Keratinocyte (primary cell): Measurements from ENCODE around the gene MPP2. TPM values are rescaled to one million over a fixed set of nuclear protein-coding genes. Genes with fewer than 3 reads are reported as not detected.

Experiments
- DNase-seq: peaks from one replicate; pipeline ENCODE4 v3.0.0-alpha.2; 2011; ENCODE audit warnings: low read depth, missing footprints, low spot score
- FAIRE-seq: peaks from 2 replicates; lab custom pipeline; 2011; peaks lifted over from hg19 to GRCh38; lab: Jason Lieb, UNC
- H2AFZ ChIP-seq: 2 replicates; pipeline ENCODE4 v1.6.0; 2012; ENCODE audit warnings: low read length, control low read depth, inconsistent platforms; ENCODE audit not compliant: control insufficient read depth
- H3K27ac ChIP-seq: 2 replicates; pipeline ENCODE4 v1.5.1; 2011; ENCODE audit warnings: low read length; ENCODE audit not compliant: control insufficient read depth, insufficient read depth
- H3K27me3 ChIP-seq: 3 replicates; pipeline ENCODE4 v1.6.0; 2011; ENCODE audit warnings: low read length; ENCODE audit not compliant: control insufficient read depth, insufficient read depth; ENCODE audit errors: extremely low read depth
- H3K36me3 ChIP-seq, 2 experiments: 2 replicates in 1 of 2; 3 replicates in 1 of 2; pipeline ENCODE4 v1.5.1; 2011; ENCODE audit warnings: low read length in 2 of 2, mild to moderate bottlenecking in 1 of 2; ENCODE audit not compliant: control insufficient read depth in 2 of 2, insufficient read depth in 2 of 2; ENCODE audit errors: extremely low read depth in 1 of 2
- H3K4me1 ChIP-seq: 3 replicates; pipeline ENCODE4 v1.5.1; 2011; ENCODE audit warnings: low read length; ENCODE audit not compliant: control insufficient read depth, insufficient read depth; ENCODE audit errors: extremely low read depth
- H3K4me2 ChIP-seq: 3 replicates; pipeline ENCODE4 v1.6.0; 2011; ENCODE audit warnings: low read depth, low read length; ENCODE audit not compliant: control insufficient read depth, insufficient read depth; ENCODE audit errors: extremely low read depth
- H3K4me3 ChIP-seq, 3 experiments: fragments of 200-600 bp in 1 of 3; sonication (generic) in 1 of 3; 2 replicates in 2 of 3; 3 replicates in 1 of 3; pipeline ENCODE4 v1.5.1; 2011 to 2016; ENCODE audit warnings: low read length in 3 of 3, mild to moderate bottlenecking in 3 of 3, control low read depth in 2 of 3, inconsistent platforms in 1 of 3, low read depth in 1 of 3, mixed read lengths in 1 of 3, mixed run types in 1 of 3, moderate library complexity in 1 of 3; ENCODE audit not compliant: control insufficient read depth in 2 of 3, insufficient read depth in 2 of 3; ENCODE audit errors: extremely low read depth in 1 of 3
- H3K79me2 ChIP-seq: 2 replicates; pipeline ENCODE4 v1.6.0; 2012; ENCODE audit warnings: low read length; ENCODE audit not compliant: control insufficient read depth, insufficient read depth
- H3K9ac ChIP-seq: 3 replicates; pipeline ENCODE4 v1.6.0; 2011; ENCODE audit warnings: low read length; ENCODE audit not compliant: control insufficient read depth, insufficient read depth; ENCODE audit errors: extremely low read depth
- H3K9me1 ChIP-seq: 3 replicates; pipeline ENCODE4 v1.6.0; 2011; ENCODE audit warnings: low read length; ENCODE audit not compliant: control insufficient read depth, insufficient read depth; ENCODE audit errors: extremely low read depth
- H3K9me3 ChIP-seq: 2 replicates; pipeline ENCODE4 v1.5.1; 2012; ENCODE audit warnings: low read depth, low read length; ENCODE audit not compliant: control insufficient read depth
- H4K20me1 ChIP-seq: 3 replicates; pipeline ENCODE4 v1.6.0; 2011; ENCODE audit warnings: low read length; ENCODE audit not compliant: control insufficient read depth, insufficient read depth; ENCODE audit errors: extremely low read depth
- EZH2 ChIP-seq: IDR thresholded peaks from one replicate; pipeline ENCODE4 v1.6.1; 2012; ENCODE audit warnings: inconsistent platforms, mild to moderate bottlenecking, low read length, moderate library complexity
- dilution Hi-C: fragments of 300-500 bp; cut with MboI; formaldehyde crosslinking; loops from one replicate; pipeline ENCODE4 v1.7.0; 2020; ENCODE audit warnings: low sequenced_read_pairs; ENCODE audit not compliant: extremely low pct_ligation_motif_present
- polyA plus RNA-seq, 5 experiments: library from polyadenylated mRNA; depleted of rRNA in 3 of 5; stranded (reverse) in 3 of 5; stranded (forward) in 1 of 5; unstranded in 1 of 5; fragments of >200 nt; gene quantifications; 1 replicate in 1 of 5; 2 replicates in 3 of 5; 3 replicates in 1 of 5; pipeline versions ENCODE4 v1.2.1 to v1.2.3, GENCODE V29; 2011 to 2012; ENCODE audit warnings: missing spikeins in 2 of 5, low read depth in 1 of 5, low replicate concordance in 1 of 5
- TF ChIP-seq, protein P1 (sequence below), 3 experiments: IDR thresholded peaks in 1 of 3; conservative IDR thresholded peaks in 1 of 3; optimal IDR thresholded peaks in 1 of 3; 2 replicates in 2 of 3; 3 replicates in 1 of 3; pipeline versions ENCODE3 to v1.5.1; 2011; ENCODE audit warnings: low read length in 3 of 3, mild to moderate bottlenecking in 3 of 3, moderate library complexity in 2 of 3, control low read depth in 1 of 3, inconsistent platforms in 1 of 3; ENCODE audit not compliant: insufficient read depth in 2 of 3; ENCODE audit errors: extremely low read depth in 1 of 3

Gene MPP2
- polyA plus RNA-seq, 1 donor (not counting 4 experiments of a cell fraction or from before 2014, with no cell fraction given): 0.12 TPM

DNA sequence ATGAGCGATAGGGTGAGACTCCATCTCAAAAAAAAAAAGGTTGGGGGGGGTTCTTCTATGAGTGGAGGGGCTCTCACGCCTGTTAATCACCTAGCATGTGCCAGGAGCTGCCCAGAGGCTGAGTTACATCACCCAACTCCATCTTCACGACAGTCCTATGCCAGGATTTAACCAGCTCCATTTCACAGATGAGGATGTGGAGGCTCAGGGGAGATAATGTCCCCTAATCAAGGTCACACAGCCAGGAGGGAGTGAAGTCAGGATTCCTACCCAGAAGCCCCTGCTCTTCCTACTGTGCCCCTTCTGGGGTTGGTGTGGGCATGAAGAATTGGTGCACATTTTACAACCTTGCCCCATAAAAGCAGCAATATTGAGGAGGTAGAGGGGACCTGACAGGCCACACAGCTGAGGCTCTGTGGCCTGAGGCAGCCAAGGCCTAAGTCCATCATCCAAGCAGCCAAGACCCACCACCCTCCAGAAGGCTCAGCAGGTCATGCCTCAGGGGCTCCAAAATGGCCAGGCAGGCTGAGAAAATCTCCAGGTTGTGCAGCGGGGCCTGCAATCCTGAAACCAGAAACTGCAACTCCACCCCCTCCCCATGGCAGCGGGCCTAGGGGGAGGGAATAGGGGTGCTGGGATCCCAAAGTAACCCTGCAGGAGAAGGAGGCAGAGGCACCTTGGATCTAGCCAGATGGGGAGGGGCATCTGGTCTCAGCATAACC is 28.0 kb upstream of the MPP2 start:
- H3K9me3 ChIP-seq: no peaks in the 10 kb centered on the region
- no peaks in the 10 kb centered on the region for H3K9me1 ChIP-seq
- H4K20me1 ChIP-seq: no peaks in the 10 kb centered on the region
- no peak overlapping the region for H3K4me2 ChIP-seq
- H3K79me2 ChIP-seq: no peaks in the 10 kb centered on the region
- no peak overlapping the region for H3K4me3 ChIP-seq
- TF ChIP-seq EZH2: no peak
- TF ChIP-seq, protein P1, sequence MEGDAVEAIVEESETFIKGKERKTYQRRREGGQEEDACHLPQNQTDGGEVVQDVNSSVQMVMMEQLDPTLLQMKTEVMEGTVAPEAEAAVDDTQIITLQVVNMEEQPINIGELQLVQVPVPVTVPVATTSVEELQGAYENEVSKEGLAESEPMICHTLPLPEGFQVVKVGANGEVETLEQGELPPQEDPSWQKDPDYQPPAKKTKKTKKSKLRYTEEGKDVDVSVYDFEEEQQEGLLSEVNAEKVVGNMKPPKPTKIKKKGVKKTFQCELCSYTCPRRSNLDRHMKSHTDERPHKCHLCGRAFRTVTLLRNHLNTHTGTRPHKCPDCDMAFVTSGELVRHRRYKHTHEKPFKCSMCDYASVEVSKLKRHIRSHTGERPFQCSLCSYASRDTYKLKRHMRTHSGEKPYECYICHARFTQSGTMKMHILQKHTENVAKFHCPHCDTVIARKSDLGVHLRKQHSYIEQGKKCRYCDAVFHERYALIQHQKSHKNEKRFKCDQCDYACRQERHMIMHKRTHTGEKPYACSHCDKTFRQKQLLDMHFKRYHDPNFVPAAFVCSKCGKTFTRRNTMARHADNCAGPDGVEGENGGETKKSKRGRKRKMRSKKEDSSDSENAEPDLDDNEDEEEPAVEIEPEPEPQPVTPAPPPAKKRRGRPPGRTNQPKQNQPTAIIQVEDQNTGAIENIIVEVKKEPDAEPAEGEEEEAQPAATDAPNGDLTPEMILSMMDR (optimal IDR thresholded peaks at IDR 0.05 in 1 of 3, IDR thresholded peaks at IDR 0.05 in 1 of 3, conservative IDR thresholded peaks at IDR 0.05 in 1 of 3; ENCODE audit: extremely low read depth in 1 of 3, insufficient read depth in 2 of 3, low read length in 3 of 3): no peak
- dilution Hi-C loops: no loop called here
- no peak overlapping the region for H2AFZ ChIP-seq
- H3K4me1 ChIP-seq: peaks cover 3% of the 10 kb centered on the region
- H3K27me3 ChIP-seq: peaks cover 11% of the 10 kb centered on the region
- no peak for FAIRE-seq
- H3K9ac ChIP-seq: no peak overlapping the region
- no peak overlapping the region for H3K27ac ChIP-seq
- no peaks in the 10 kb centered on the region for H3K36me3 ChIP-seq
- DNase-seq: no peak

DNA sequence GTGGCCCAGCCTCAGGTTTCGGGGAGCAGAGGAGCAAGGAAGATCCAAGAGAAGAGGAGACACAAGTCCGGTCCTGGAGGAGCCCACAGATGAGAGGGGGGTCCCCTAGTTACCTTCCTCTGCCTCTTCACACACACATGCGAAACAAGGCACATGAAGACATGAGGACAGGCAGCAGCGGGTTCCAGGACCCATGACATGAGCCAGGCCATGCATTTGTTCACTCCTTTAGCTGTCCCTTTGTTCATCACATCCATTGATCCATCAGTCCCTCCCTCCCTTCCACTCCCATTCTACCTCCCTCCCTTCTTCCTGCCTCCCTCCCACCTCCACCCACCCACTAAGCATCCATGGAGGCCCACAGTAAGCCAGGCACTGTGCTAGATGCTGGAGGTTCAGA is 25.6 kb upstream of the MPP2 start:
- H4K20me1 ChIP-seq: no peaks in the 10 kb centered on the region
- TF ChIP-seq EZH2: no peak
- TF ChIP-seq, protein P1 (optimal IDR thresholded peaks at IDR 0.05 in 1 of 3, IDR thresholded peaks at IDR 0.05 in 1 of 3, conservative IDR thresholded peaks at IDR 0.05 in 1 of 3; ENCODE audit: extremely low read depth in 1 of 3, insufficient read depth in 2 of 3, low read length in 3 of 3): no peak
- no peak overlapping the region for H3K4me2 ChIP-seq
- no peak overlapping the region for H3K4me3 ChIP-seq
- no peak overlapping the region for H3K9ac ChIP-seq
- H3K27me3 ChIP-seq: peaks cover 8% of the 10 kb centered on the region
- H3K36me3 ChIP-seq: no peaks in the 10 kb centered on the region
- no peak for FAIRE-seq
- H3K9me1 ChIP-seq: no peaks in the 10 kb centered on the region
- H3K9me3 ChIP-seq: no peaks in the 10 kb centered on the region
- no peak overlapping the region for H3K27ac ChIP-seq
- no peaks in the 10 kb centered on the region for H3K79me2 ChIP-seq
- no peak overlapping the region for H2AFZ ChIP-seq
- dilution Hi-C loops: no loop called here
- peaks cover 1% of the 10 kb centered on the region for H3K4me1 ChIP-seq
- DNase-seq: no peak
